ENCODE measurements around the gene ALDH8A1. TPM values are rescaled to one million over a fixed set of nuclear protein-coding genes. Genes with fewer than 3 reads are reported as not detected.
A peak's percentile ranks its signal among the peaks of the same experiment; 100 is the strongest.
"Not testable (repeated sequence)": the region's sequence is repeated elsewhere in the genome, so short reads cannot be mapped to it uniquely, and the experiment has no call there.

ALDH8A1 gene
- total RNA-seq, 2 experiments from 2014 or later = 0.46 to 1.8 TPM

- Mint-ChIP-seq H3K4me1 (no peaks in the 10 kb centered on the region), H3K4me3 (no peak overlapping the region)
Measured at GRCh38 chr6:134908906-134909516, 40.9 kb downstream of the ALDH8A1 start.

DNA sequence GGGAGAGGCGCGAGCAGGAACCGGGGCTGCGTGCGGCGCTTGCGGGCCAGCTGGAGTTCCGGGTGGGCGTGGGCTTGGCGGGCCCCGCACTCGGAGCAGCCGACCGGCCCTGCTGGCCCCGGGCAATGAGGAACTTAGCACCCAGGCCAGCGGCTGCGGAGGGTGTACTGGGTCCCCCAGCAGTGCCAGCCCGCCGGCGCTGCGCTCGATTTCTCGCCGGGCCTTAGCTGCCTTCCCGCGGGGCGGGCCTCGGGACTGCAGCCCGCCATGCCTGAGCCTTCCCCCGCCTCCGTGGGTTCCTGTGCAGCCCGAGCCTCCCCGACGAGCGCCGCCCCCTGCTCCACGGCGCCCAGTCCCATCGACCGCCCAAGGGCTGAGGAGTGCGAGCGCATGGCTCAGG is 45.2 kb downstream of the ALDH8A1 start:
- not testable (repeated sequence) for H3K4me3 Mint-ChIP-seq, H3K27me3 Mint-ChIP-seq, H3K36me3 Mint-ChIP-seq, H3K27ac Mint-ChIP-seq, H3K4me1 Mint-ChIP-seq, H3K9me3 Mint-ChIP-seq, DNase-seq

More at GRCh38 chr6:134908906-134909516, 40.9 kb downstream of the ALDH8A1 start:
- Mint-ChIP-seq H3K9me3 (peaks cover 2% of the 10 kb centered on the region), H3K27ac (no peak overlapping the region), H3K36me3 (no peaks in the 10 kb centered on the region), H3K27me3 (no peaks in the 10 kb centered on the region)
- DNase-seq = no peak

GRCh38 chr6:134903448-134903847 is 46.5 kb downstream of the ALDH8A1 start:
- Mint-ChIP-seq H3K9me3 (no peaks in the 10 kb centered on the region), H3K4me1 (no peaks in the 10 kb centered on the region), H3K27me3 (no peaks in the 10 kb centered on the region), H3K4me3 (no peak overlapping the region), H3K27ac (no peak overlapping the region), H3K36me3 (no peaks in the 10 kb centered on the region)
- no peak for DNase-seq

DNA sequence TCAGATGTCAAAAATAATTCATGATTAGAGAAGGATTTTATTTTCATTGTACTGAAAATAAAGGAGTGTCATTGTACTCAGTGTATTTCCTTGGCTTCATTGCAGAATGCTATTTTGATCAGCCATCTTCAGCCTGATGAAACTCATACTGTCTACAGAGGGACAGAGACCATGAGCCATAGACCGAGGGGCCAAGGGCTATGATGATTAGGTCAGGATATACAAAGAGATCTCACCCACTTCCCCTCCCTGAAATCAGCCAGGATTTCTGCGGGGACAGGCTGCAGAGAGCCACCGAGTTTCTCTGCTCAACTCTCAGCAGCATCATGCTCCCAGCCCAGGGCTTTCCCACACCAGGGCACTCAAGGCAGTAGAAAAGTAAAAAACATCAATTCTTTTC is 47.0 kb downstream of the ALDH8A1 start:
- Mint-ChIP-seq H3K36me3 (no peaks in the 10 kb centered on the region), H3K4me3 (no peak overlapping the region), H3K27me3 (no peaks in the 10 kb centered on the region), H3K9me3 (no peaks in the 10 kb centered on the region), H3K4me1 (no peaks in the 10 kb centered on the region), H3K27ac (no peak overlapping the region)
- DNase-seq = no peak

GRCh38 chr6:134902074-134902861 is 47.6 kb downstream of the ALDH8A1 start:
- DNase-seq = no peak
- Mint-ChIP-seq H3K36me3 (no peaks in the 10 kb centered on the region), H3K27me3 (no peaks in the 10 kb centered on the region), H3K4me1 (no peaks in the 10 kb centered on the region), H3K9me3 (no peaks in the 10 kb centered on the region), H3K4me3 (no peak overlapping the region), H3K27ac (no peak overlapping the region)

- no peak for DNase-seq
- Mint-ChIP-seq H3K27ac (no peak overlapping the region), H3K36me3 (no peaks in the 10 kb centered on the region), H3K27me3 (peaks cover 9% of the 10 kb centered on the region), H3K9me3 (no peaks in the 10 kb centered on the region), H3K4me1 (no peaks in the 10 kb centered on the region), H3K4me3 (no peak overlapping the region)
Measured at GRCh38 chr6:134898575-134898974, 51.3 kb downstream of the ALDH8A1 start.

DNA sequence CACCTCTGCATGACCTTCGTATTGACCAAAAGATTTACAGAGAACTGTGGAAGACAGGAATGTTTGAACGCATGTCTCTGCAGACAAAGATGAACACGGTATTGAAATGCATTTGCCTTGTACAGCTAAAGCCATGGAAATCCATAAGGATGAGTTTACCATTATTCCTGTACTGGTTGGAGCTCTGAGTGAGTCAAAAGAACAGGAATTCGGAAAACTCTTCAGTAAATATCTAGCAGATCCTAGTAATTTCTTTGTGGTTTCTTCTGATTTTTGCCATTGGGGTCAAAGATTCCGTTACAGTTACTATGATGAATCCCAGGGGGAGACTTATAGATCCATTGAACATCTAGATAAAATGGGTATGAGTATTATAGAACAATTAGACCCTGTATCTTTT is 51.7 kb downstream of the ALDH8A1 start:
- H3K27me3 Mint-ChIP-seq, H3K4me1 Mint-ChIP-seq, H3K36me3 Mint-ChIP-seq, H3K27ac Mint-ChIP-seq, DNase-seq, H3K4me3 Mint-ChIP-seq, H3K9me3 Mint-ChIP-seq: not testable (repeated sequence)

GRCh38 chr6:134896910-134897309 is 53.0 kb downstream of the ALDH8A1 start:
- Mint-ChIP-seq H3K9me3 (peaks cover 7% of the 10 kb centered on the region), H3K36me3 (no peaks in the 10 kb centered on the region), H3K27me3 (peaks cover 9% of the 10 kb centered on the region), H3K4me1 (no peaks in the 10 kb centered on the region), H3K27ac (no peak overlapping the region), H3K4me3 (no peak overlapping the region)
- no peak for DNase-seq

GRCh38 chr6:134894800-134895199 is 55.1 kb downstream of the ALDH8A1 start:
- H3K36me3 Mint-ChIP-seq = no peaks in the 10 kb centered on the region
- peaks cover 13% of the 10 kb centered on the region for H3K27me3 Mint-ChIP-seq

GRCh38 chr6:134892362-134892761 is 57.5 kb downstream of the ALDH8A1 start:
- DNase-seq = no peak
- H3K27me3 Mint-ChIP-seq = peaks cover 13% of the 10 kb centered on the region
- no peak overlapping the region for H3K27ac Mint-ChIP-seq
- H3K4me3 Mint-ChIP-seq = no peak overlapping the region
- H3K9me3 Mint-ChIP-seq = peaks cover 7% of the 10 kb centered on the region
- no peaks in the 10 kb centered on the region for H3K4me1 Mint-ChIP-seq
- no peaks in the 10 kb centered on the region for H3K36me3 Mint-ChIP-seq

More at GRCh38 chr6:134894800-134895199, 55.1 kb downstream of the ALDH8A1 start:
- Mint-ChIP-seq H3K9me3 (peaks cover 7% of the 10 kb centered on the region), H3K4me3 (no peak overlapping the region), H3K27ac (no peak overlapping the region), H3K4me1 (no peaks in the 10 kb centered on the region)
- no peak for DNase-seq

GRCh38 chr6:134891633-134892032 is 58.3 kb downstream of the ALDH8A1 start:
- H3K36me3 Mint-ChIP-seq = no peaks in the 10 kb centered on the region
- no peak overlapping the region for H3K27ac Mint-ChIP-seq
- H3K4me3 Mint-ChIP-seq = no peak overlapping the region
- no peak for DNase-seq
- peaks cover 13% of the 10 kb centered on the region for H3K27me3 Mint-ChIP-seq
- H3K4me1 Mint-ChIP-seq = no peaks in the 10 kb centered on the region
- H3K9me3 Mint-ChIP-seq = peaks cover 7% of the 10 kb centered on the region

GRCh38 chr6:134888316-134888715 is 61.6 kb downstream of the ALDH8A1 start:
- no peaks in the 10 kb centered on the region for H3K36me3 Mint-ChIP-seq
- H3K27ac Mint-ChIP-seq = no peak overlapping the region
- DNase-seq = no peak
- H3K27me3 Mint-ChIP-seq = peaks cover 17% of the 10 kb centered on the region
- no peak overlapping the region for H3K4me3 Mint-ChIP-seq
- H3K9me3 Mint-ChIP-seq = peaks cover 7% of the 10 kb centered on the region
- H3K4me1 Mint-ChIP-seq = no peaks in the 10 kb centered on the region

DNA sequence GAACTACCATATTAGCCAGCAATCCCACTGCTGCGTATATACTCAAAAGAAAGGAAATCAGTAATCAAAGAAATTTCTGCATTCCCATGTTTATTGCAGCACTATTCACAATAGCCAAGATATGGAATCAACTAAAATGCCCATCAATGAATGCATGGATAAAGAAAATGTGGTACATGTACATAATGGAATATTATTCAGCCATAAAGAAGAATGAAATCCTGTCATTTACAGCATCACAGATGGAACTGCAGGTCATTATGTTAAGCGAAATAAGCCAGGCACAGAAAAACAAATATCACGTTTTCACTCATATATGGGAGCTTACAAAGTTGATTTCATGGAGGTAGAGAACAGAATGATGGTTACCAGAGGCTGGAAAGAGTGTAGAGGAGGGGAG is 65.1 kb downstream of the ALDH8A1 start:
- H3K4me1 Mint-ChIP-seq = peaks cover 2% of the 10 kb centered on the region
- H3K36me3 Mint-ChIP-seq = no peaks in the 10 kb centered on the region
- H3K4me3 Mint-ChIP-seq = no peak overlapping the region
- H3K27ac Mint-ChIP-seq = no peak overlapping the region
- H3K9me3 Mint-ChIP-seq = no peaks in the 10 kb centered on the region
- H3K27me3 Mint-ChIP-seq = peaks cover 17% of the 10 kb centered on the region
- DNase-seq = no peak

GRCh38 chr6:134883314-134883713 is 66.6 kb downstream of the ALDH8A1 start:
- Mint-ChIP-seq H3K27ac (no peak overlapping the region), H3K9me3 (no peaks in the 10 kb centered on the region), H3K36me3 (no peaks in the 10 kb centered on the region), H3K27me3 (peaks cover 17% of the 10 kb centered on the region), H3K4me1 (peaks cover 2% of the 10 kb centered on the region), H3K4me3 (no peak overlapping the region)
- DNase-seq = no peak

GRCh38 chr6:134882426-134883038 is 67.4 kb downstream of the ALDH8A1 start:
- Mint-ChIP-seq H3K36me3 (no peaks in the 10 kb centered on the region), H3K4me3 (no peak overlapping the region), H3K27me3 (peaks cover 17% of the 10 kb centered on the region), H3K27ac (no peak overlapping the region), H3K9me3 (no peaks in the 10 kb centered on the region), H3K4me1 (peaks cover 2% of the 10 kb centered on the region)
- DNase-seq = peak; percentile 42
